Mesenchymal stem cell (in vitro differentiated cells and primary cell): Measurements from ENCODE around the gene IFFO2. TPM values are rescaled to one million over a fixed set of nuclear protein-coding genes. Genes with fewer than 3 reads are reported as not detected.

Experiments used
- small RNA-seq: library from polyadenylated mRNA; stranded (forward); fragments of <200 nt; extraction: miRNeasy Mini kit (QIAGEN cat#:217004); gene quantifications from one replicate; pipeline ENCODE3, GENCODE V24; 2013; ENCODE audit warnings: low read depth

Gene IFFO2

Small RNA genes within 50 kb of the gene (small RNA-seq; reads per million reads assigned to genes)
- gene MIR1290 (not detected), gene MIR4695 (not detected)
